ENCODE results near the gene HMOX2. TPM values are rescaled to one million over a fixed set of nuclear protein-coding genes. Genes with fewer than 3 reads are reported as not detected.

Gene HMOX2
- total and polyA plus RNA-seq, 2 of the 13 experiments (the other 11 are each of a cell fraction or from before 2014, with no cell fraction given), result 60.3 to 70.4 TPM

DNA sequence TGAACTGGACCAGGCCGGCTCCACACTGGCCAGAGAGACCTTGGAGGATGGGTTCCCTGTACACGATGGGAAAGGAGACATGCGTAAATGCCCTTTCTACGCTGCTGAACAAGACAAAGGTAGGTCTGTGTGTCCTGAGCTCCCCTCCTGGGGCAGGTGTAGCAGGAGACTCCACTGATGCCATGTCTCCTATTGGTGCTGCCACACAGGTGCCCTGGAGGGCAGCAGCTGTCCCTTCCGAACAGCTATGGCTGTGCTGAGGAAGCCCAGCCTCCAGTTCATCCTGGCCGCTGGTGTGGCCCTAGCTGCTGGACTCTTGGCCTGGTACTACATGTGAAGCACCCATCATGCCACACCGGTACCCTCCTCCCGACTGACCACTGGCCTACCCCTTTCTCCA is 33.2 kb downstream of the HMOX2 start:
- in situ Hi-C loops (cut with HindIII; ENCODE audit: extremely low pct_ligation_motif_present, low pct_unique_long_range_greater_than_20kb), result loop anchor here (25.0 kb wide), 1 partner anchor 453 kb away; the partner anchor contains the start of gene SEC14L5
- H2AFZ ChIP-seq (ENCODE audit: low read length), result no peak overlapping the region
- DNase-seq (ENCODE audit: low spot score), result no peak
- H3K9me3 ChIP-seq (ENCODE audit: low read length), result no peaks in the 10 kb centered on the region
- ATAC-seq, result no peak
- H3K36me3 ChIP-seq (replicated peaks in 1 of 2; ENCODE audit: control insufficient read depth in 1 of 2, insufficient read depth in 2 of 2, low read length in 2 of 2), result peaks cover 33 to 71% of the 10 kb centered on the region in 2 experiments
- ChIA-PET POLR2A (no interaction called here), CTCF (ENCODE audit: low intra/inter-chr PET ratio, low total read pairs) (no interaction called here)
- intact Hi-C loops (cut with micrococcal nuclease; ENCODE audit: unreplicated experiment), result no loop called here
- H3K27ac ChIP-seq (ENCODE audit: extremely low read length, insufficient read depth, low read length), result no peak overlapping the region
- 96% methylated on average over 4 of the region's 8 CpGs for WGBS (ENCODE audit: low lambda C conversion rate)
- no peak for FAIRE-seq
- no peak overlapping the region for H3K4me3 ChIP-seq (replicated peaks in 1 of 3; ENCODE audit: insufficient read depth in 1 of 3, low read depth in 2 of 3, low read length in 3 of 3)
- peaks cover 17% of the 10 kb centered on the region for H4K20me1 ChIP-seq (ENCODE audit: insufficient read depth, low read length)
- no peak overlapping the region for H3K4me2 ChIP-seq (ENCODE audit: low read depth, low read length)
- TF ChIP-seq RBM22 (optimal IDR thresholded peaks at IDR 0.05; ENCODE audit: low read length) (peak; percentile 65), SSRP1 (CRISPR knock-in tag; IDR thresholded peaks at IDR 0.05) (peak; percentile 62; the same call in 1 of the 2 replicates), GLI4 (CRISPR knock-in tag; IDR thresholded peaks at IDR 0.05; ENCODE audit: borderline replicate concordance) (no peak)
- H3K79me2 ChIP-seq (ENCODE audit: insufficient read depth, low read length), result peaks cover 6% of the 10 kb centered on the region
- BruUV-seq (replicated peaks), result no TSS peak
- H3K27me3 ChIP-seq (ENCODE audit: control insufficient read depth in 1 of 2, insufficient read depth in 2 of 2, low read length in 2 of 2), result no peaks in the 10 kb centered on the region
- H3K9ac ChIP-seq (ENCODE audit: insufficient read depth, low read depth, low read length), result no peak overlapping the region
- H3K4me1 ChIP-seq (ENCODE audit: insufficient read depth, low read length), result no peaks in the 10 kb centered on the region

DNA sequence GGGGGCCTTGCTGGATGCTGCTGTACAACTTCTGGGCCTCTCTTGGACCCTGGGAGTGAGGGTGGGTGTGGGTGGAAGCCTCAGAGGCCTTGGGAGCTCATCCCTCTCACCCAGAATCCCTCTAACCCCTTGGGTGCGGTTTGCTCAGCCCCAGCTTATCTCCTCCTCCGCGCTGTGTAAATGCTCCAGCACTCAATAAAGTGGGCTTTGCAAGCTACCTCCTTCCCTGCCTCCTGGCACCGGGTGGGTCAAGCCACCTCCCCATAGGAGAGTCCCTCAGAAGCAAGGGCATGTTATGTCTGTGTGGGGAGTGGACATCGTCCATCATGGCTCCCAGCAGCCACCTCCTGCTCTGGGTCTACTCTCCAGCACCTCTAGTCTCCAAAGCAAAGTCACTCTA is 33.9 kb downstream of the HMOX2 start:
- no peak for FAIRE-seq

More for the DNA sequence above, 33.9 kb downstream of the HMOX2 start:
- H4K20me1 ChIP-seq (ENCODE audit: insufficient read depth, low read length), result peaks cover 17% of the 10 kb centered on the region
- DNase-seq (ENCODE audit: low spot score), result no peak
- ATAC-seq, result no peak
- in situ Hi-C loops (cut with HindIII; ENCODE audit: extremely low pct_ligation_motif_present, low pct_unique_long_range_greater_than_20kb) (loop anchor here (5.0 to 25.0 kb wide), 3 partner anchors 37 to 452 kb away; partner anchors contain the start of gene SEC14L5), intact Hi-C loops (cut with micrococcal nuclease; ENCODE audit: unreplicated experiment) (loop anchor here (2.0 kb wide), 2 partner anchors 39 to 75 kb away; no protein-coding TSS in a partner anchor)
- no peak overlapping the region for H3K4me2 ChIP-seq (ENCODE audit: low read depth, low read length)
- H3K79me2 ChIP-seq (ENCODE audit: insufficient read depth, low read length), result peaks cover 8% of the 10 kb centered on the region
- TF ChIP-seq ZEB1 (IDR thresholded peaks at IDR 0.05; ENCODE audit: insufficient replicate concordance, low read depth) (no peak), ZNF775 (CRISPR knock-in tag; IDR thresholded peaks at IDR 0.05; ENCODE audit: borderline replicate concordance) (no peak), EHMT2 (IDR thresholded peaks at IDR 0.05; ENCODE audit: borderline replicate concordance, low read depth, low read length) (no peak), ZNF781 (CRISPR knock-in tag; IDR thresholded peaks at IDR 0.05; ENCODE audit: borderline replicate concordance, not compliant biosample characterization) (no peak), MIER3 (CRISPR knock-in tag; IDR thresholded peaks at IDR 0.05; ENCODE audit: borderline replicate concordance) (no peak), POLR2AphosphoS5 (IDR thresholded peaks at IDR 0.05; ENCODE audit: low read depth, low read length) (no peak), AGO2 (optimal IDR thresholded peaks at IDR 0.05; ENCODE audit: low read depth, low read length) (peak; percentile 45)
- no peak overlapping the region for H2AFZ ChIP-seq (ENCODE audit: low read length)
- peaks cover 33 to 71% of the 10 kb centered on the region in 2 experiments for H3K36me3 ChIP-seq (replicated peaks in 1 of 2; ENCODE audit: control insufficient read depth in 1 of 2, insufficient read depth in 2 of 2, low read length in 2 of 2)
- no TSS peak for BruUV-seq (replicated peaks)
- peaks cover 5% of the 10 kb centered on the region; the same call in 1 of the 2 replicates for H3K4me1 ChIP-seq (ENCODE audit: insufficient read depth, low read length)
- no peak overlapping the region for H3K27ac ChIP-seq (ENCODE audit: extremely low read length, insufficient read depth, low read length)
- WGBS (ENCODE audit: low lambda C conversion rate), result 94% methylated on average over 5 of the region's 5 CpGs
- H3K27me3 ChIP-seq (ENCODE audit: control insufficient read depth in 1 of 2, insufficient read depth in 2 of 2, low read length in 2 of 2), result no peaks in the 10 kb centered on the region
- POLR2A ChIA-PET, result no interaction called here
- no peak overlapping the region for H3K9ac ChIP-seq (ENCODE audit: insufficient read depth, low read depth, low read length)
- no peak overlapping the region for H3K4me3 ChIP-seq (replicated peaks in 1 of 3; ENCODE audit: insufficient read depth in 1 of 3, low read depth in 2 of 3, low read length in 3 of 3)
- CTCF ChIA-PET (ENCODE audit: low intra/inter-chr PET ratio, low total read pairs), result no interaction called here
- H3K9me3 ChIP-seq (ENCODE audit: low read length), result no peaks in the 10 kb centered on the region
